CD4-positive, CD25-positive, alpha-beta regulatory T cell (primary cell): ENCODE measurements around the gene TSPEAR. TPM values are rescaled to one million over a fixed set of nuclear protein-coding genes. Genes with fewer than 3 reads are reported as not detected.
"Not testable (repeated sequence)": the region's sequence is repeated elsewhere in the genome, so short reads cannot be mapped to it uniquely, and the experiment has no call there.

Experiments
- ATAC-seq, 2 donors: fragments of 150-1000 bp; cut with Tn5 transposase; one replicate each; pipeline ENCODE4 v1.10.0; 2021; ENCODE audit warnings: low read depth in 2 of 2, moderate number of reproducible peaks in 2 of 2, moderate library complexity in 1 of 2
- DNase-seq, 3 donors: peaks; one replicate each; pipeline versions ENCODE4 v3.0.0 to v3.0.0-alpha.2; 2012 to 2022; ENCODE audit warnings: mixed read lengths in 1 of 3
- H3K27ac ChIP-seq: one replicate; pipeline ENCODE4 v1.7.0; 2013; ENCODE audit warnings: mild to moderate bottlenecking, low read length; ENCODE audit not compliant: insufficient read depth, poor library complexity, severe bottlenecking
- H3K27me3 ChIP-seq: one replicate; pipeline ENCODE4 v1.7.0; 2013; ENCODE audit warnings: low read length; ENCODE audit not compliant: control insufficient read depth, insufficient read depth
- H3K36me3 ChIP-seq: one replicate; pipeline ENCODE4 v1.7.0; 2013; ENCODE audit warnings: mild to moderate bottlenecking, low read length, moderate library complexity; ENCODE audit not compliant: control insufficient read depth, insufficient read depth
- H3K4me1 ChIP-seq: 2 replicates; pipeline ENCODE4 v1.7.0; 2013; ENCODE audit warnings: mild to moderate bottlenecking, low read length; ENCODE audit not compliant: insufficient read depth, control insufficient read depth, poor library complexity, severe bottlenecking
- H3K4me3 ChIP-seq: one replicate; pipeline ENCODE4 v1.7.0; 2013; ENCODE audit warnings: low read depth, mild to moderate bottlenecking, low read length, moderate library complexity
- H3K9me3 ChIP-seq, 2 experiments: 1 replicate in 1 of 2; 2 replicates in 1 of 2; pipeline ENCODE4 v1.7.0; 2013; ENCODE audit warnings: low read length in 2 of 2, mild to moderate bottlenecking in 1 of 2, moderate library complexity in 1 of 2; ENCODE audit not compliant: control insufficient read depth in 2 of 2
- H3K27ac Mint-ChIP-seq, 3 donors: one replicate each; pipeline ENCODE4 v1.8.0; 2020 to 2022; ENCODE audit warnings: mild to moderate bottlenecking in 3 of 3, mixed read lengths in 3 of 3, moderate library complexity in 2 of 3
- H3K27me3 Mint-ChIP-seq: one replicate; pipeline ENCODE4 v1.8.0; 2022; ENCODE audit warnings: mild to moderate bottlenecking, mixed read lengths
- H3K36me3 Mint-ChIP-seq: one replicate; pipeline ENCODE4 v1.8.0; 2020; ENCODE audit warnings: mixed read lengths
- H3K4me1 Mint-ChIP-seq, 4 donors: one replicate each; pipeline ENCODE4 v1.8.0; 2020 to 2022; ENCODE audit warnings: mixed read lengths in 4 of 4, mild to moderate bottlenecking in 1 of 4
- H3K4me3 Mint-ChIP-seq, 4 donors: one replicate each; pipeline ENCODE4 v1.8.0; 2020 to 2022; ENCODE audit warnings: mild to moderate bottlenecking in 4 of 4, mixed read lengths in 4 of 4, moderate library complexity in 3 of 4
- H3K9me3 Mint-ChIP-seq, 7 donors: one replicate each; pipeline ENCODE4 v1.8.0; 2020 to 2022; ENCODE audit warnings: mixed read lengths in 7 of 7, mild to moderate bottlenecking in 3 of 7, moderate library complexity in 2 of 7
- polyA plus RNA-seq, 4 donors: library from polyadenylated mRNA; unstranded; fragments of 300-500 nt; fragmentation: Illumina TruSeq; gene quantifications; one replicate each; pipeline ENCODE4 v1.2.3, GENCODE V29; 2021
- total RNA-seq: library from RNA; stranded (reverse); gene quantifications from one replicate; pipeline ENCODE4 v1.2.3, GENCODE V29; 2022

TSPEAR gene
- total and polyA plus RNA-seq, 5 donors from 2014 or later, result 0.05 TPM; not detected in 4

GRCh38 chr21:44614961-44615391 lies 96.4 kb downstream of the TSPEAR start:
- ATAC-seq (no peak), DNase-seq (no peak)
- Mint-ChIP-seq H3K4me3 (peak overlapping the region in 1 of 4 donors; percentile 48), H3K4me1 (peaks cover 14 to 50% (median 19%) of the 10 kb centered on the region in 4 donors), H3K36me3 (peaks cover 5% of the 10 kb centered on the region), H3K9me3 (peaks cover 1 to 28% (median 12%) of the 10 kb centered on the region in 7 donors), H3K27ac (no peak overlapping the region), H3K27me3 (no peaks in the 10 kb centered on the region)
- H3K4me1 ChIP-seq, result peaks cover 24% of the 10 kb centered on the region
- H3K27ac ChIP-seq, result no peak overlapping the region
- no peaks in the 10 kb centered on the region for H3K27me3 ChIP-seq
- H3K9me3 ChIP-seq, result peaks cover 5 to 21% of the 10 kb centered on the region in 2 experiments
- H3K36me3 ChIP-seq, result no peaks in the 10 kb centered on the region
- no peak overlapping the region for H3K4me3 ChIP-seq

- Mint-ChIP-seq H3K36me3 (peaks cover 4% of the 10 kb centered on the region), H3K27ac (no peak overlapping the region), H3K4me1 (peaks cover 6 to 42% (median 12%) of the 10 kb centered on the region in 4 donors), H3K4me3 (no peak overlapping the region), H3K9me3 (peaks cover 1 to 29% (median 9%) of the 10 kb centered on the region in 7 donors), H3K27me3 (no peaks in the 10 kb centered on the region)
- H3K27me3 ChIP-seq, result peaks cover 2% of the 10 kb centered on the region
- H3K4me1 ChIP-seq, result peaks cover 19% of the 10 kb centered on the region
- ATAC-seq (no peak), DNase-seq (no peak)
- H3K27ac ChIP-seq, result no peak overlapping the region
- H3K4me3 ChIP-seq, result no peak overlapping the region
- H3K36me3 ChIP-seq, result no peaks in the 10 kb centered on the region
- peaks cover 11 to 25% of the 10 kb centered on the region in 2 experiments for H3K9me3 ChIP-seq
Observed at GRCh38 chr21:44614161-44614631, 97.2 kb downstream of the TSPEAR start.

GRCh38 chr21:44613386-44614155 lies 97.8 kb downstream of the TSPEAR start:
- no peak for DNase-seq
- Histone ChIP-seq H3K36me3 (no peaks in the 10 kb centered on the region), H3K4me3 (no peak overlapping the region), H3K9me3 (peaks cover 14 to 29% of the 10 kb centered on the region in 2 experiments), H3K4me1 (peaks cover 13% of the 10 kb centered on the region), H3K27me3 (peaks cover 4% of the 10 kb centered on the region), H3K27ac (no peak overlapping the region)
- ATAC-seq, result no peak
- H3K9me3 Mint-ChIP-seq, result peaks cover 0 to 27% (median 8%) of the 10 kb centered on the region in 7 donors
- peaks cover 0 to 36% (median 5%) of the 10 kb centered on the region in 4 donors for H3K4me1 Mint-ChIP-seq
- no peak overlapping the region for H3K27ac Mint-ChIP-seq
- peaks cover 4% of the 10 kb centered on the region for H3K36me3 Mint-ChIP-seq
- H3K4me3 Mint-ChIP-seq, result no peak overlapping the region
- no peaks in the 10 kb centered on the region for H3K27me3 Mint-ChIP-seq

- H3K4me3 ChIP-seq, result no peak overlapping the region
- Mint-ChIP-seq H3K4me3 (no peak overlapping the region), H3K27ac (no peak overlapping the region), H3K36me3 (peaks cover 4% of the 10 kb centered on the region), H3K9me3 (peaks cover 0 to 27% (median 8%) of the 10 kb centered on the region in 7 donors), H3K27me3 (no peaks in the 10 kb centered on the region), H3K4me1 (peaks cover 0 to 28% (median 0%) of the 10 kb centered on the region in 4 donors)
- peaks cover 14 to 29% of the 10 kb centered on the region in 2 experiments for H3K9me3 ChIP-seq
- ATAC-seq (no peak), DNase-seq (no peak)
- no peaks in the 10 kb centered on the region for H3K36me3 ChIP-seq
- no peak overlapping the region for H3K27ac ChIP-seq
- H3K4me1 ChIP-seq, result peaks cover 5% of the 10 kb centered on the region
- H3K27me3 ChIP-seq, result peaks cover 4% of the 10 kb centered on the region
Observed at GRCh38 chr21:44612669-44613229, 98.6 kb downstream of the TSPEAR start.

- Mint-ChIP-seq H3K36me3 (peaks cover 4% of the 10 kb centered on the region), H3K27me3 (no peaks in the 10 kb centered on the region), H3K27ac (no peak within 1 kb of the TSS), H3K4me3 (no peak within 1 kb of the TSS), H3K9me3 (peaks cover 0 to 27% (median 8%) of the 10 kb centered on the region in 7 donors), H3K4me1 (peaks cover 0 to 21% (median 0%) of the 10 kb centered on the region in 4 donors)
- DNase-seq (no peak), ATAC-seq (no peak)
- H3K36me3 ChIP-seq, result no peaks in the 10 kb centered on the region
- peaks cover 3% of the 10 kb centered on the region for H3K4me1 ChIP-seq
- H3K27me3 ChIP-seq, result peaks cover 7% of the 10 kb centered on the region
- peaks cover 14 to 29% of the 10 kb centered on the region in 2 experiments for H3K9me3 ChIP-seq
- H3K4me3 ChIP-seq, result no peak within 1 kb of the TSS
- H3K27ac ChIP-seq, result no peak within 1 kb of the TSS
Observed at GRCh38 chr21:44612029-44612486, 99.3 kb downstream of the TSPEAR start, which contains the start of gene KRTAP10-8. KRTAP10-8 (plus strand) TSS chr21:44612079; CDS start chr21:44612101, 22 bp downstream.

- Mint-ChIP-seq H3K4me3 (no peak overlapping the region), H3K4me1 (peaks cover 0 to 16% (median 0%) of the 10 kb centered on the region in 4 donors), H3K27me3 (peaks cover 3% of the 10 kb centered on the region), H3K36me3 (peaks cover 4% of the 10 kb centered on the region), H3K9me3 (peaks cover 0 to 27% (median 8%) of the 10 kb centered on the region in 7 donors), H3K27ac (no peak overlapping the region)
- Histone ChIP-seq H3K36me3 (no peaks in the 10 kb centered on the region), H3K4me1 (peaks cover 3% of the 10 kb centered on the region), H3K9me3 (peaks cover 14 to 29% of the 10 kb centered on the region in 2 experiments), H3K4me3 (no peak overlapping the region), H3K27me3 (peaks cover 9% of the 10 kb centered on the region), H3K27ac (no peak overlapping the region)
- DNase-seq (no peak), ATAC-seq (no peak)
Observed at GRCh38 chr21:44611551-44611950, 99.8 kb downstream of the TSPEAR start.

GRCh38 chr21:44610157-44610843 lies 101.1 kb downstream of the TSPEAR start:
- Histone ChIP-seq H3K9me3 (peaks cover 14 to 29% of the 10 kb centered on the region in 2 experiments), H3K27me3 (peaks cover 10% of the 10 kb centered on the region)
- H3K27me3 Mint-ChIP-seq, DNase-seq, H3K4me3 ChIP-seq, H3K4me1 Mint-ChIP-seq, H3K36me3 ChIP-seq, H3K36me3 Mint-ChIP-seq, H3K27ac ChIP-seq, H3K4me3 Mint-ChIP-seq, ATAC-seq, H3K4me1 ChIP-seq, H3K27ac Mint-ChIP-seq: not testable (repeated sequence)
- peaks cover 0 to 31% (median 11%) of the 10 kb centered on the region in 7 donors for H3K9me3 Mint-ChIP-seq
